GM18499 (cell line): Measurements from ENCODE around the gene THEMIS.
"Not testable (repeated sequence)": the region's sequence is repeated elsewhere in the genome, so short reads cannot be mapped to it uniquely, and the experiment has no call there.

ENCODE experiments used
- ATAC-seq: cut with Tn5 transposase; IDR thresholded peaks from one replicate; pipeline ENCODE4 v1.9.1; 2021; ENCODE audit warnings: moderate number of reproducible peaks; ENCODE audit not compliant: insufficient read depth, unreplicated experiment

The THEMIS gene

GRCh38 chr6:127813699-127814027 lies 87.2 kb downstream of the THEMIS start:
- ATAC-seq: no peak

- no peak for ATAC-seq
Observed at GRCh38 chr6:127812985-127813698, 87.7 kb downstream of the THEMIS start.

- no peak for ATAC-seq
Observed at GRCh38 chr6:127811900-127812570, 88.8 kb downstream of the THEMIS start.

- ATAC-seq: no peak
Observed at GRCh38 chr6:127807806-127808517, 92.9 kb downstream of the THEMIS start.

DNA sequence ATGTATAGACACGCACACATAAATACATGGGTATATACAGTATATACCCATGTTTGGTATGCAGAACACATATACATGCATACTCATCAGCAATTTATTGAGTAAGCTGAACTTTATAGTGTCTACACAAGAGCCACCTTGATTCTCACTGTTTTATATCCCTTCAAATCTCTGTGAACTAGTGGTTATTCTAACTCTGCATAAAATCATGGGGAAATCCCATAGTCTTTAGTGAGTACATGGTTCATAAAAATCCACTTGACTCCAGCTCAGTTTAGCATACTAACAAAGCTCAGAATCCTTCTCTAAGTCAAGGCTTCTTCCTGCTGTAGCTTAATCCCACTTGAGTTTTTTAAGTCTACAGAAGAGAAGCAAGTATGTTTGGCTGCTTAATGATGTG lies 104.1 kb downstream of the THEMIS start:
- no peak for ATAC-seq

DNA sequence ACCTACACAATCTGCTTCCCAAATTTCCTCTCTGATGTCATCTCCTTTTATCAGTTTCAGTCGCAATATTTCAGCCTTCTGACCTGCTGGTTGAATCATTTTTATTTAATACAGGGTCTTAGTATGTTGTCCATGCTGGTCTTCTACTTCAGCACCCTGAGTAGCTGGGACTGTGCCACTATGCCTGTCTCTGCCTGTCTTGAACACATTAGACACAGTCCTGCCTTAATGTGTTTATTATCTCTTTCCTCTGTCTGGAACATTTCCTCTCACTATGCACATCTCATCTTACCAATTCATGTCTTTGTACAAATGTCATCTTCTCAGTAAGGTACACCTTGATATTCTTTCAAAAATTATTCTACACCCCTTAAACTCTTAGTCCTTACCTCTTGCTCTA lies 106.5 kb downstream of the THEMIS start:
- no peak for ATAC-seq

DNA sequence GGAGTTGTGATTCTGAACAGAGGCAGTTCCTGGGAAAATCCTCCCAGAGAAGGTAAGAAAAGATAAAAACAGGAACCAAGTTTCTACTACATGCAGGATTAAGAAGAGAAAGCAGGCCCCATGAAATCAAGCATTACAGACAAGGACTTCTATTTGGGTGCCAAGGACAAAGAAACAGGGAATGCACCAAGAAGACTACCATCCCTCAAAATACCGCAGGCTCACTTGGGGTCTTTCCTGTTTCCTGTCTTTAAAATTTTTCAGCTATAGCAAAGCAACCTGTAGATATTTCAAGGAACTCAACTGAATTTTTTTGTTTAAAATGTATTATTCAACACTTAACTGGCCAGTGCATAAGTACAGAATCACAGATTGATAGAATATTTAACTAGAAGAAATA lies 107.5 kb downstream of the THEMIS start:
- no peak for ATAC-seq

GRCh38 chr6:127792616-127793015 lies 108.2 kb downstream of the THEMIS start:
- ATAC-seq: no peak

DNA sequence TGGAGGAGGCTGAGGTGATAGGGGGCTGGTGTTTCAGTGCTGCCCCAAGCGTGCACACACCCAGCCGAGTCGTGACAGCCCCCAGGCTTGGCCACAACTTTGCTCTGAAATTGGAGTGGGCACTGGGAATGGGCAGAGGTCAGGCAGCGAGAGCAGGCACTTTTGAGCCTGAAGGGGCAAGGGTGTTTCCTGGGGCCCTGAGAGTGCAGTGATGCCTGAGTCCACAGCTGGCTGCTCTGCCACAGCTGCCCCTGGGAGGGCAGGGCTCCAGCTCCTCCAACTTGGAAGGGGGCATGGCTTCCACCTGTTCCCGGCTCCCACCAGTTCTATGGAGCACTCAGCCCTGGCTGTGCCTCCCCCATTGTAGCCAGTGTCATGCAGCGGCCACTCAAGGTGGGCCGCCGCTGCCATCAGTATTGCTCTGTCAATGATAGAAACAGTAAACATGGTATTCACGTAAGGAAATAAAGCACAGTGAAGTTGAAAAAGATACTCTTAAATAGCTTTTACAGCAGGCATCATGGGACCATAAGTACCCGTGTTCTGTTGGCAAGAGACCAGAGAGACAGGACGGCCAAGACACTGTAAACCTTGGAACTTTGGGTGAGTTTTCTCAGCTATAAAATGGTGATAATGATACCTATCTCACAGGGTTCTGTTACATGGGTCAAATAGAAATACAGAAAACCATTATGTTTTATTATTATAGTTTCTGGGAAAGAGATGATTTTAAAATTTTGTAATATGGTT lies 108.9 kb downstream of the THEMIS start:
- ATAC-seq: no peak

DNA sequence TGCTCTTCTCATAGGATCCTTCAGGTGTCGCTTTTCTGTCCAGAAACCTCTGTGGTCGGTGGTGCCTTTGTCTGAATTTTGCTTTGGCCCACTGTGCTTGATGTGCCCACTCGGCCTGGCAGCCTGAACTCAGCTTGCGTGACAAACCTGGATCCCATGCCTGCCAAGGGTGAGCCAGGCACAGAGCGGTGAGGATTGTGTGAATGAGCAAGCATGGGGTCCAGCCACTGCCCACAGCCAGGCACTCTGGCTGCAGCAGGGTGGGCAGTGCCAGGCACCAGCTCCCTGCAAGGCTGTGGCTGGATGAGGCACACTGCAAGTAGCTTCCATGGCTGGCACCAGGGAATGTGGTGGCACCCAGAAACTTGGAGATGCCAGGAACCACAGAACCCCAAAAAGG lies 110.3 kb downstream of the THEMIS start:
- no peak for ATAC-seq

- ATAC-seq: no peak
Observed at GRCh38 chr6:127786109-127786508, 114.7 kb downstream of the THEMIS start.

- no peak for ATAC-seq
Observed at GRCh38 chr6:127784468-127784867, 116.4 kb downstream of the THEMIS start.

DNA sequence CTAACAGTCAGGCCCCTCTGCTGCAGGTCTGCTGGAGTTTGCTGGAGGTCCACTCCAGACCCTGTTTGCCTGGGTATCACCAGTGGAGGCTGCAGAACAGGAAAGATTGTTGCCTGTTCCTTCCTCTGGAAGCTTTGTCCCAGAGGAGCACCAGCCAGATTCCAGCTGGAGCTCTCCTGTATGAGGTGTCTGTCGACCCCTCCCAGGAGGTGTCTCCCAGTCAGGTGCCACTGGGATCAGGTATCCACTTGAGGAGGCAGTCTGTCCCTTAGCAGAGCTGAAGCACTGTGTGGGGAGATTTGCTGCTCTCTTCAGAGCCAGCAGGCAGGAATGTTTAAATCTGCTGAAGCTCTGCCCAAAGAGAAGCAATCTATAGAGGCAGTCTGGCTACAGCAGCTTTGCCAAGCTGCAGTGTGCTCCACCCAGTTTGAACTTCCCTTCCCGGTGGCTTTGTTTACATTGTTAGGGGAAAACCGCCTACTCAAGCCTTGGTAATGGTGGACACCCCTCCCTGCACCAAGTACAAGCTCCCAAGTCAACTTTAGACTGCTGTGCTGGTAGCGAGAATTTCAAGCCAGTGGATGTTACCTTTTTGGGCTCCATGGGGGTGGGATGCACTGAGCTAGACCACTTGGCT lies 119.1 kb downstream of the THEMIS start:
- ATAC-seq: not testable (repeated sequence)

- no peak for ATAC-seq
Observed at GRCh38 chr6:127776320-127776719, 124.5 kb downstream of the THEMIS start.

GRCh38 chr6:127775371-127775770 lies 125.5 kb downstream of the THEMIS start:
- no peak for ATAC-seq

DNA sequence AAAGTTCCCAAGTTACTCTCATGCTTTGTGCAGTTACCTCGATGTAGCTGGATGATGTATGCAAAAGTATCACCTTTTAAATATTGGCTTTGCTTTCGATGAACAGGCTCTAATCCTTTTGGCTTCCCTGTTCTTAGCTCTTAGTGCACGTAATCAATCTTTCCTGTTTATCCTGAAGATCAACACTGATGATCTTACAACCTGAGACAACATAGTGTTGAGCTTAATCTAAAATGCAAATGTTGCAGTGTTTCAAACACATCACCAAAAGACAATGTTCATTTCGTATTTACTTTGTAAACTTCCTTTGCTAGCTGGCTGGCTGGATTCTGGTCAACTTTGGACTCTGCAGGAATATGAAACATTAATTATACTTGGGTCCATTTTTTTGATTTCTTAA lies 132.1 kb downstream of the THEMIS start:
- ATAC-seq: no peak

GRCh38 chr6:127768223-127768622 lies 132.6 kb downstream of the THEMIS start:
- ATAC-seq: no peak

DNA sequence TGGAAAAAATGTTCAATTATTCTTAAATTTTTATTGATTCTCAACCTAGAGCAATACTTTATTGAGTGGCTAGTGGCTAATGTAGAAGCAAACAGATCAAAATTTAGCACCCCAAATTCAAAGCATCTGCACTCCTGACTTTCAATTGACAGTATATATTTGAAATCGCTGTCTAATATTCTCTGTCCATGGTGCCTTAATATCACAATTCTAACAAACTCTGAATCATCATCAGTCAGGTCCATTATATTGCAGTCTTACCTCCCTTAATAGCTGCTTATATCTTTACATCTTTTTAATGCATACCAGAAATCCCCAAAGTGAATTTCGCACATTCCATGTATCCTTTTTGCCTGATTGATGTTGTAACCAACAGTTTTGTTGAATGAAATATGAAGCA lies 134.9 kb downstream of the THEMIS start:
- ATAC-seq: no peak

DNA sequence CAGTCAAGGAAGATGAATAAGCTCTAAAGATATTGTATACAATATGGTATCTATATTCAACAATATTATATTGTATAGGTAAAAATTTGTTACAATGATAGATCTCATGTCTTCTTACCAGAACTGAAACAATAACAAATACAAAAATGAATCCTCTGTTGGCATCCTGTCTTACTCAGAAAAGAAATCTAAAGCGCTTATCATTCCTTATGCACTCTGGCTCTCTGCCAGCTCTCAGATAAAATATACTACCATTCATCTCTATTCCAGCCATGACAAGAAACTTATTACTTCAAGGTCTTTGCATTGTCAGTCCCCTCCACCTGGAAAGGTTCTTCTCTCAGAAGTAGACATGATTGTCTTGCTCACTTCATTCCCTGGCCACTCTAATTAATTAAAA lies 138.6 kb downstream of the THEMIS start:
- no peak for ATAC-seq

DNA sequence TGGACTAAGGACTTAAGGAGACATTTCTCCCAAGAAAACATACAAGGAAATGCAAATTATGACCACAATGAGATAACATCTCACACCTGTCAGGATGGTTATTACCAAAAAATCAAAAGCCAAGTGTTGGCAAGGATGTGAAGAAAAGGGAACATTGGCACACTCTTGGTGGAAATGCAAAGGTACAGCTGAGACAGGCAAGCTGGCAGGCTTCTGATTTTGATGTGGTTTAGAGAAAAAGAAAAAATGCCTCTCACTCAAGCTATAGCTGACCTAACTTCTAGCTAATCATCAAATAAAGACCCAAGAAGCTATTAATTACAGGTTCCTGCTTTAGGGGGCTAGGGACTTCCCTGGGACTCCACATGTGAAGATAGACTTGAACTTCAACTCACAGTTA lies 139.8 kb downstream of the THEMIS start:
- ATAC-seq: no peak
